ENCODE measurements around the gene NBPF3. TPM values are rescaled to one million over a fixed set of nuclear protein-coding genes. Genes with fewer than 3 reads are reported as not detected.

Gene NBPF3
- total RNA-seq, 4 donors from 2014 or later: 4.4 to 24.8 (median 10.2) TPM

DNA sequence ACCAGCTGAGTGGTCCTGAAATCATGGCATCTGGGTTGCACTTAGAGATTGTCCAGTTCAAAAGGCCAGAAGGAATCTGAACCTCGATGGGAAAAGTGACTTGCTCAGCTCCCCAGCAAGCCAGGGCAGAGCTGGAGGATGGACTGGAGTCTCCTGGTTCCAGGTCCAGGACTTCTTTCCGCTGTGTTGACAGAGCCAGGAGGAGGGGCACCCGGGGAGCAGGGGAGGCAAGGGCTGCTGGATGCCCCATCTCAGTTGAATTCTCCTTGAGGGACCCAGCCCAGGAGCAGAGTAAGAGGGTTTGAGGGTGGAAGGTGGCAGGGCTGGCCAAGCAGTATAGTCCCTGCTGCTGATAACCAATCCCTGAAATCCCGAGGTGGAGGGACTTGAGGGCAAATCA lies 66.9 kb downstream of the NBPF3 start:
- no peak overlapping the region for H3K27ac ChIP-seq
- TF ChIP-seq, protein P1, sequence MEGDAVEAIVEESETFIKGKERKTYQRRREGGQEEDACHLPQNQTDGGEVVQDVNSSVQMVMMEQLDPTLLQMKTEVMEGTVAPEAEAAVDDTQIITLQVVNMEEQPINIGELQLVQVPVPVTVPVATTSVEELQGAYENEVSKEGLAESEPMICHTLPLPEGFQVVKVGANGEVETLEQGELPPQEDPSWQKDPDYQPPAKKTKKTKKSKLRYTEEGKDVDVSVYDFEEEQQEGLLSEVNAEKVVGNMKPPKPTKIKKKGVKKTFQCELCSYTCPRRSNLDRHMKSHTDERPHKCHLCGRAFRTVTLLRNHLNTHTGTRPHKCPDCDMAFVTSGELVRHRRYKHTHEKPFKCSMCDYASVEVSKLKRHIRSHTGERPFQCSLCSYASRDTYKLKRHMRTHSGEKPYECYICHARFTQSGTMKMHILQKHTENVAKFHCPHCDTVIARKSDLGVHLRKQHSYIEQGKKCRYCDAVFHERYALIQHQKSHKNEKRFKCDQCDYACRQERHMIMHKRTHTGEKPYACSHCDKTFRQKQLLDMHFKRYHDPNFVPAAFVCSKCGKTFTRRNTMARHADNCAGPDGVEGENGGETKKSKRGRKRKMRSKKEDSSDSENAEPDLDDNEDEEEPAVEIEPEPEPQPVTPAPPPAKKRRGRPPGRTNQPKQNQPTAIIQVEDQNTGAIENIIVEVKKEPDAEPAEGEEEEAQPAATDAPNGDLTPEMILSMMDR (IDR thresholded peaks at IDR 0.05): no peak
- TF ChIP-seq POLR2A (IDR thresholded peaks at IDR 0.05): no peak
- no peak for DNase-seq
- H3K4me3 ChIP-seq: no peak overlapping the region
- H3K4me1 ChIP-seq: peaks cover 0 to 12% (median 7%) of the 10 kb centered on the region in 4 donors
- H3K9me3 ChIP-seq: no peaks in the 10 kb centered on the region
- H3K36me3 ChIP-seq: no peaks in the 10 kb centered on the region
- peaks cover 0 to 7% of the 10 kb centered on the region in 2 donors for H3K27me3 ChIP-seq

DNA sequence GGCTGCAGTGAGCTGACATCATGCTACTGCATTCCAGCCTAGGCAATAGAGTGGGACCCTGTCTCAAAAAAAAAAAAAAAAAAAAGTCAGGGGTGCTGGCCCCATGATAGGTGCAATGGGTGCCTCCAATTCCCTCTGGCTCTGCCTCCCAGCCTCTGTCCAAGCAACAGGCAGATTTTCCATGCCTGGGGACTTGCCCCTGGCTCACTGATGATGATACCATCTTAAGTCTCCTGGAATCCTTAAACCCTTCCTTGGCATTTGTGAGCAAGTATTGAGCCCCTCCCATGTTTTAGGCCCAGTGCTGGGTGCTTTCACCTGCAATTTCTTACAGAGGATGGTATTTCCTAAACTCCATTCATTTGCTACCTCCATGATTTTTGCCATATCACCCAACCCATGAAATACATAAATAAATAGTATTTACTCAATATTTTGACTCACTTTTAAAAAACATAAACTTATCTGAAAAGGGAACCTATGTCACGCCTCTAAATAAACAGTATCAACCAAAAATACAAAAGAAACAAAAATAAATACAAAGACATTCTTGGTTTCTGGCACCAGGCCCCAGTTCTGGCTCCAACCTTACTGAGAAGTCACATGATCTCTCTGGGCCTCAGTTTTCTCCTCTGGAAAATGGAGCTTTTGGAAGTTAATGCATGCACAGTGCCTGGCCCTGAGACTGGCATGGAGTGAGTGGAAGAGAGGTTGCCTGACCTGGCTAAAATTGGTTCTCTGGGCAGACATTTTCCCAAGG lies 67.8 kb downstream of the NBPF3 start:
- Histone ChIP-seq H3K4me1 (peaks cover 0 to 12% (median 7%) of the 10 kb centered on the region in 4 donors), H3K4me3 (no peak overlapping the region), H3K36me3 (no peaks in the 10 kb centered on the region), H3K27me3 (peaks cover 0 to 7% of the 10 kb centered on the region in 2 donors), H3K9me3 (no peaks in the 10 kb centered on the region), H3K27ac (no peak overlapping the region)
- DNase-seq: no peak
- TF ChIP-seq POLR2A (IDR thresholded peaks at IDR 0.05): no peak
- TF ChIP-seq, protein P1 (IDR thresholded peaks at IDR 0.05): no peak

DNA sequence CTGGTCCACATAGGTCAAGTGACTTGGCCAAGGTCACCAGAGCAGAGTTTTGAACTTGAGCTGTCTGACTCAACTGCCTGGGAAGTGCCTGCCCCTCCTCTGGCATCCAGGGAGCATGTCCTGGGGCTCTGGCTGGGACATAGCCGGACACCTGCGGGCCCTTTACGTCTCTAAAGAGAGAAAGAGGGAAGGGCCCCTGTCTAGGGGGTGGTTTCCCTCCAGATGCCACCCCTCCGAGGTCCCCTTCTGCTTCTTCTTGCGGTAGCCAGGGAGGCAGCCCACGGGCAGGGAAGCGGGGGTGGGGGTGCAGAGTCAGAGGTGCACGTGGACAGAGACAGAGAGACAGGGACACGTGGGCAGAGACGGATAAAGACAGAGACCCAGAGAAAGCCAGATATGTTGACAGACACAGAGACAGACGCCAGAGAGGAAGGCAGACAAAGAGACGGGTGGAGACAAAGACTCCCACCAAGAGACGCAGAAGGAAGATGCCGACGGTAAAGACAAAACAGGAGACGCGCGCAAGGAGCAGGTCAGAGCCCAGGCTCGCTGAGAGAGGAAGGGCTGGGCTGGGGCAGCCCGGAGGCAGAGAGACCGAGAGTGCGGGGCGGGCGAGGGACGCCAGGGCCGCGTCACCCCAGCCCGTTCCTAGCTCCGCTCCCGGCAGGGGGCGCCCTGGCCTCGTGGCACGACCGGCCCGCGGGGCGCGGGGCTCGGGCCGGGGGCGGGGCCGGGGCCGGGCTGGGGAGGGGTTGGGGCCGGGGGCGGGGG lies 68.8 kb downstream of the NBPF3 start:
- no peaks in the 10 kb centered on the region for H3K9me3 ChIP-seq
- H3K4me3 ChIP-seq: peak overlapping the region in 3 of 4 donors; percentile 32 to 41 (median 35)
- no peak overlapping the region for H3K27ac ChIP-seq
- H3K27me3 ChIP-seq: peaks cover 0 to 7% of the 10 kb centered on the region in 2 donors
- no peaks in the 10 kb centered on the region for H3K36me3 ChIP-seq
- peaks cover 0 to 12% (median 7%) of the 10 kb centered on the region in 4 donors for H3K4me1 ChIP-seq
- no peak for TF ChIP-seq POLR2A (IDR thresholded peaks at IDR 0.05)
- TF ChIP-seq, protein P1 (IDR thresholded peaks at IDR 0.05): peak; percentile 15 to 56 (median 48)
- DNase-seq: peak; percentile 73 to 80 (median 73)

DNA sequence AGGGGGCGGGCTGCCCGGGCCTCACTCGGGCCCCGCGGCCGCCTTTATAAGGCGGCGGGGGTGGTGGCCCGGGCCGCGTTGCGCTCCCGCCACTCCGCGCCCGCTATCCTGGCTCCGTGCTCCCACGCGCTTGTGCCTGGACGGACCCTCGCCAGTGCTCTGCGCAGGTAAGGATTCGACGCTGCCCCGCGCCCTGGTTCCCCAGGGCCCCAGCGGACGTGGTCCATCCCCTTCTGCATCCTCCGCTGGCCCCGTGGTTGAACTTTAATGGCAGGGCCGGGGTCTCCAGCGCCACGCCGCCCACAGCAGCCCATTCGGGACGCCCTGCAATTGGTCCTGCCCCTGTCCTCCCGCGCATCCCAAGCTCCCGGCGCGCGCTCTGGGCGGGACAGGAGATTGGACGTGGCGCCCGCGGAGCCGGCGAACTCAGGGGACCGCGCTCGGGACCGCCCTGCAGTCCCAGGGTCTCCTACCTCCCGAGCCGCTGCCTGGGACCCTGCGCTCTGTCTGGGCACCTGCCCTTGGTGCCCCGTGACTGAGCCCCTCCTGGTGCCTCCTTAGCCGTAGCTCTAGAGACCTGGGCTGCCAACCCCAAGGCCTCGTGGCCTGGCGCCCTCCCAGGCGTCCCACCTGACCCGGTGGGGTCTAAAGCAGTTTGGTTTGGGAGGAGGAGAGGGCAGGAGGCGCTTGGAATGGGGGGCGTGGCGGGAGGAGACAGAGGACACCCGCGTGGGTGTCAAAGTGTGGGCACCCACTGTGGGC lies 69.6 kb downstream of the NBPF3 start, which contains the start of gene ALPL:
TSS of gene ALPL (plus strand) at position 73 of the 762 bp plus-strand sequence. CDS start 44,659 bp downstream, outside the sequence.
- TF ChIP-seq, protein P1 (IDR thresholded peaks at IDR 0.05): no peak
- TF ChIP-seq POLR2A (IDR thresholded peaks at IDR 0.05): no peak
- no peak for DNase-seq
- H3K4me3 ChIP-seq: peak within 1 kb of the TSS in 3 of 4 donors; percentile 32 to 41 (median 35)
- H3K9me3 ChIP-seq: no peaks in the 10 kb centered on the region
- peaks cover 0 to 12% (median 7%) of the 10 kb centered on the region in 4 donors for H3K4me1 ChIP-seq
- H3K36me3 ChIP-seq: no peaks in the 10 kb centered on the region
- H3K27me3 ChIP-seq: peaks cover 0 to 7% of the 10 kb centered on the region in 2 donors
- peak within 1 kb of the TSS in 1 of 4 donors; percentile 17 for H3K27ac ChIP-seq

DNA sequence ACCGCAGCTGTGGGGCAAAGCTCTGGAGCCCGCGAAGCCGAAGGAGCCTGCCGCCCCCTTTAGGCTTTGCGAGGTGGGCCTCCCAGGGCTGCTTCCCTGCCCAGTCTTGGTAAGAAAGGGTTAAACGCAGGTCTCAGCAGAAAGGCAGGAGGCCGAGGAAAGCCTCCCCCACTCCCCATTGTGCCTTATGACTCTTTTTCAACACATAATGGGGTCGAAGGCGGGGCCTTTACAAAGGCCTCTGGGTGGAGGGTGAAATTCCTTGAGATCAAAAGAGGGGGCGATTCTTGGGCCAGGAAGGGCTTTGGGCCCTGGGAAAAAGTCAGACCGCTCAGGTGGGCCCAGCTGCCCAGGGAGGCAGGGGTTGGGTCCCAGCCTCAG lies 70.2 kb downstream of the NBPF3 start:
- Histone ChIP-seq H3K4me3 (peak overlapping the region in 1 of 4 donors; percentile 35), H3K36me3 (no peaks in the 10 kb centered on the region), H3K4me1 (peaks cover 0 to 12% (median 7%) of the 10 kb centered on the region in 4 donors), H3K9me3 (no peaks in the 10 kb centered on the region), H3K27ac (peak overlapping the region in 1 of 4 donors; percentile 17), H3K27me3 (peaks cover 0 to 7% of the 10 kb centered on the region in 2 donors)
- no peak for DNase-seq
- no peak for TF ChIP-seq POLR2A (IDR thresholded peaks at IDR 0.05)
- TF ChIP-seq, protein P1 (IDR thresholded peaks at IDR 0.05): no peak
